HEK293T (cell line): ENCODE data around the gene OR51G1.

Experiments
- SUZ12 ChIP-seq: fragments of 450-650 bp; IDR thresholded peaks from 2 replicates; pipeline ENCODE4 v1.6.1; 2016; ENCODE audit warnings: mild to moderate bottlenecking
- TARDBP ChIP-seq: fragments of 450-650 bp; IDR thresholded peaks from 2 replicates; pipeline ENCODE4 v1.6.1; 2016
- TF ChIP-seq, protein P1 (sequence below): fragments of 450-650 bp; IDR thresholded peaks from 2 replicates; pipeline ENCODE4 v1.6.1; 2016

DNA sequence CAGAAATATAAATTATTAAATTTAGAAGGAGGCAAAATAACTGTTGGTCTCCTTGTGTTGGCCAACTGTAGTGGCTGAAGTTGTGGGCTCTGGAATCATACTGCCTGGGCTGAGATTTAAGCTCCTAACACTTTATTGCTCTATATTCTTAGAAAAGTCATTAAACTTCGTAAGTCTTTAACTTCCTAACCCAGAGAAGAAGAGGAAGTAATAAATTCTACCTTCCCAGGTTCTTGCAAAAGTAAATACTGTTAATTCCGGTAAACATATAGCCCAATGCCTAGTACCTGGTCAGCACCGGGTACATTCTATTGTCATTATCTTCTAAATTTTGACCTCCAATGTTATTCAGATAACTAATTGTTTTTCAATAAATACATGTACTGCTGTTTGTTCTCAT lies 38.0 kb downstream of the OR51G1 start:
- TF ChIP-seq, protein P1, sequence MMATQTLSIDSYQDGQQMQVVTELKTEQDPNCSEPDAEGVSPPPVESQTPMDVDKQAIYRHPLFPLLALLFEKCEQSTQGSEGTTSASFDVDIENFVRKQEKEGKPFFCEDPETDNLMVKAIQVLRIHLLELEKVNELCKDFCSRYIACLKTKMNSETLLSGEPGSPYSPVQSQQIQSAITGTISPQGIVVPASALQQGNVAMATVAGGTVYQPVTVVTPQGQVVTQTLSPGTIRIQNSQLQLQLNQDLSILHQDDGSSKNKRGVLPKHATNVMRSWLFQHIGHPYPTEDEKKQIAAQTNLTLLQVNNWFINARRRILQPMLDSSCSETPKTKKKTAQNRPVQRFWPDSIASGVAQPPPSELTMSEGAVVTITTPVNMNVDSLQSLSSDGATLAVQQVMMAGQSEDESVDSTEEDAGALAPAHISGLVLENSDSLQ = no peak
- TF ChIP-seq TARDBP (no peak), SUZ12 (no peak)
